GM23248 (cell line): ENCODE data around the gene PICALM.

Experiments used
- EZH2 ChIP-seq: fragments of 200-600 bp; sonication (generic); IDR thresholded peaks from 2 replicates; pipeline ENCODE4 v1.6.1; 2018; ENCODE audit warnings: antibody characterized with exemption, mild to moderate bottlenecking; ENCODE audit not compliant: insufficient read depth, poor library complexity, severe bottlenecking
- EZH2phosphoT487 ChIP-seq: fragments of 200-600 bp; sonication (generic); IDR thresholded peaks from 2 replicates; pipeline ENCODE4 v1.6.1; 2018; ENCODE audit warnings: antibody characterized with exemption, moderate library complexity, mild to moderate bottlenecking, low read depth; ENCODE audit not compliant: insufficient read depth

GRCh38 chr11:86067851-86068137 lies 1.1 kb downstream of the PICALM start:
- TF ChIP-seq EZH2: no peak
- TF ChIP-seq EZH2phosphoT487: no peak
